K562 (cell line): ENCODE measurements around the gene RREB1. TPM values are rescaled to one million over a fixed set of nuclear protein-coding genes. Genes with fewer than 3 reads are reported as not detected.

Experiments
- ATAC-seq: fragments of 200-7000 bp; cut with Tn5 transposase; 3 replicates; pipeline ENCODE4 v1.9.1; 2020; ENCODE audit warnings: moderate library complexity
- BruUV-seq: library from RNA; stranded (reverse); fragments of 400-500 nt; replicated peaks from 2 replicates; lab custom pipeline; 2021; lab: Mats Ljungman, UMichigan
- CTCF ChIA-PET: fragments of 300-600 bp; formaldehyde crosslinking; extraction: SDS; loops from one replicate; lab custom pipeline; 2021; ENCODE audit warnings: low intra/inter-chr PET ratio; lab: Yijun Ruan, JAX
- POLR2A ChIA-PET: fragments of 300-600, 350-650 bp; sonication (Branson Sonifier 250); formaldehyde crosslinking; extraction: SDS; loops from one replicate; lab custom pipeline; 2021; ENCODE audit warnings: antibody characterized with exemption, inconsistent platforms; lab: Yijun Ruan, JAX
- DNase-seq, 4 experiments: peaks; one replicate each; pipeline versions ENCODE4 v3.0.0 to v3.0.0-alpha.2; 2011 to 2018; ENCODE audit warnings: low spot score in 3 of 4, mixed read lengths in 3 of 4; ENCODE audit errors: extremely low read depth in 1 of 4
- FAIRE-seq: peaks from 2 replicates; lab custom pipeline; 2011; peaks lifted over from hg19 to GRCh38; lab: Jason Lieb, UNC
- H2AFZ ChIP-seq: 2 replicates; pipeline ENCODE4 v1.6.0; 2011; ENCODE audit warnings: low read depth, low read length, control low read depth, inconsistent platforms
- H3K27ac ChIP-seq: fragments of 200-600 bp; 3 replicates; pipeline ENCODE4 v1.8.0; 2011; ENCODE audit warnings: low read depth, mild to moderate bottlenecking, control low read depth, inconsistent platforms, low read length, moderate library complexity, mixed read lengths; ENCODE audit errors: extremely low read depth
- H3K27me3 ChIP-seq, 2 experiments: fragments of 300-600 bp in 1 of 2; 2 replicates in 1 of 2; 3 replicates in 1 of 2; pipeline versions ENCODE4 v1.6.0 to v1.8.0; 2011; ENCODE audit warnings: inconsistent platforms in 2 of 2, low read length in 2 of 2, mild to moderate bottlenecking in 1 of 2, mixed read lengths in 1 of 2, moderate library complexity in 1 of 2; ENCODE audit not compliant: control insufficient read depth in 2 of 2, insufficient read depth in 2 of 2
- H3K36me3 ChIP-seq: fragments of 300-600 bp; 3 replicates; pipeline ENCODE4 v1.8.0; 2011; ENCODE audit warnings: mild to moderate bottlenecking, low read length, inconsistent platforms; ENCODE audit not compliant: control insufficient read depth, insufficient read depth
- H3K4me1 ChIP-seq, 2 experiments: fragments of 200-600 bp in 1 of 2; replicated peaks in 1 of 2; 2 replicates in 1 of 2; 3 replicates in 1 of 2; pipeline versions ENCODE4 v1.5.1 to v1.8.0; 2011; ENCODE audit warnings: inconsistent platforms in 2 of 2, low read length in 2 of 2, mild to moderate bottlenecking in 1 of 2, mixed read lengths in 1 of 2, moderate library complexity in 1 of 2; ENCODE audit not compliant: control insufficient read depth in 2 of 2, insufficient read depth in 2 of 2
- H3K4me2 ChIP-seq: 2 replicates; pipeline ENCODE4 v1.6.1; 2011; ENCODE audit warnings: low read length, control low read depth, inconsistent platforms, mixed read lengths; ENCODE audit not compliant: insufficient read depth
- H3K4me3 ChIP-seq: fragments of 200-600 bp; sonication (generic), shearing (Covaris generic); 2 replicates; pipeline ENCODE4 v1.5.1; 2016; ENCODE audit warnings: control low read depth, inconsistent platforms
- H3K79me2 ChIP-seq: fragments of 200-600 bp; 3 replicates; pipeline ENCODE4 v1.8.0; 2011; ENCODE audit warnings: low read length, inconsistent platforms; ENCODE audit not compliant: control insufficient read depth, insufficient read depth
- H3K9ac ChIP-seq, 2 experiments: 2 replicates each; pipeline versions ENCODE4 v1.6.0 to v1.6.1; 2011; ENCODE audit warnings: low read depth in 2 of 2, low read length in 2 of 2, control low read depth in 1 of 2, inconsistent platforms in 1 of 2, mild to moderate bottlenecking in 1 of 2, mixed read lengths in 1 of 2; ENCODE audit not compliant: insufficient read depth in 1 of 2
- H3K9me1 ChIP-seq: one replicate; pipeline ENCODE4 v1.6.0; 2011; ENCODE audit warnings: inconsistent platforms, mild to moderate bottlenecking, low read length, moderate library complexity; ENCODE audit not compliant: control insufficient read depth, insufficient read depth
- H3K9me3 ChIP-seq: replicated peaks from 2 replicates; pipeline ENCODE4 v1.5.1; 2011; ENCODE audit warnings: low read depth, low read length, inconsistent platforms; ENCODE audit not compliant: control insufficient read depth, insufficient read depth
- H4K20me1 ChIP-seq: replicated peaks from 2 replicates; pipeline ENCODE4 v1.6.1; 2011; ENCODE audit warnings: low read length, inconsistent platforms, mixed read lengths; ENCODE audit not compliant: control insufficient read depth, insufficient read depth
- EHMT2 ChIP-seq: fragments of 450-650 bp; IDR thresholded peaks from 2 replicates; pipeline ENCODE4 v1.6.1; 2018; ENCODE audit warnings: antibody characterized with exemption
- ELF4 ChIP-seq: fragments of 450-650 bp; formaldehyde crosslinking; IDR thresholded peaks from 2 replicates; pipeline ENCODE4 v1.4.0; 2022; ENCODE audit warnings: missing genetic modification characterization
- GABPB1 ChIP-seq: sonication (generic); formaldehyde crosslinking; IDR thresholded peaks from 2 replicates; pipeline ENCODE4 v1.8.0; 2022; ENCODE audit warnings: mild to moderate bottlenecking, missing genetic modification reagents
- HDAC1 ChIP-seq, 2 experiments: fragments of 450-650 bp; IDR thresholded peaks; 2 replicates each; pipeline ENCODE4 v1.6.1; 2016 to 2017; ENCODE audit warnings: inconsistent platforms in 1 of 2, mild to moderate bottlenecking in 1 of 2, moderate library complexity in 1 of 2
- KDM1A ChIP-seq, 2 experiments: fragments of 450-650 bp; IDR thresholded peaks; 2 replicates each; pipeline ENCODE4 v1.6.1; 2016; ENCODE audit warnings: mild to moderate bottlenecking in 2 of 2
- MCM7 ChIP-seq, 2 experiments: fragments of 450-650 bp; IDR thresholded peaks; 2 replicates each; pipeline ENCODE4 v1.6.1; 2016 to 2018
- MEIS2 ChIP-seq: fragments of 450-650 bp; IDR thresholded peaks from 2 replicates; pipeline ENCODE4 v1.6.1; 2014; ENCODE audit warnings: mild to moderate bottlenecking; ENCODE audit not compliant: partially characterized antibody
- SMARCE1 ChIP-seq: fragments of 450-650 bp; IDR thresholded peaks from 2 replicates; pipeline ENCODE4 v1.7.1; 2016; ENCODE audit warnings: mild to moderate bottlenecking
- SRF ChIP-seq, 2 experiments: fragments of 250-450, 450-650 bp in 1 of 2; sonication (Bioruptor Pico) in 1 of 2; sonication (generic) in 1 of 2; formaldehyde crosslinking; IDR thresholded peaks; 2 replicates each; pipeline versions ENCODE4 v1.5.0 to v1.5.1; 2020 to 2022; ENCODE audit warnings: mild to moderate bottlenecking in 1 of 2, missing genetic modification reagents in 1 of 2
- ZNF24 ChIP-seq: fragments of 450-650 bp; IDR thresholded peaks from 2 replicates; pipeline ENCODE4 v1.6.1; 2016
- ZNF512 ChIP-seq: IDR thresholded peaks from 2 replicates; pipeline ENCODE4 v1.6.1; 2016; ENCODE audit warnings: missing genetic modification characterization, missing compliant biosample characterization
- ZNF740 ChIP-seq, 3 experiments: fragments of 200-800 bp in 1 of 3; sonication (Bioruptor generic) in 1 of 3; sonication (generic) in 1 of 3; formaldehyde crosslinking in 1 of 3; IDR thresholded peaks; 2 replicates each; pipeline versions ENCODE4 v1.6.1 to v1.8.0; 2016 to 2022; ENCODE audit warnings: mild to moderate bottlenecking in 2 of 3, missing compliant biosample characterization in 2 of 3, missing genetic modification characterization in 2 of 3, missing genetic modification reagents in 1 of 3
- WGBS: fragments of 100-300 bp; shearing (Covaris generic); methylation state at CpG from one replicate; pipeline ENCODE4 v1.1.6; 2016; ENCODE audit warnings: low coverage, mixed read lengths; ENCODE audit not compliant: insufficient coverage; ENCODE audit errors: missing lambda C conversion rate; 5-methylcytosine and 5-hydroxymethylcytosine counted together
- in situ Hi-C: fragments of 300-500 bp; cut with MboI; formaldehyde crosslinking; loops from 4 replicates; pipeline ENCODE4 v1.15.0; 2018; ENCODE audit warnings: inconsistent platforms, mixed read lengths
- intact Hi-C: fragments of 100-400 bp; cut with micrococcal nuclease; formaldehyde crosslinking; loops from 2 replicates; pipeline ENCODE4 v1.14.2; 2022
- polyA plus RNA-seq, 8 experiments: library from polyadenylated mRNA; depleted of rRNA in 4 of 8; stranded (reverse) in 5 of 8; unstranded in 3 of 8; fragments of >200 nt; fragmentation: Nextera tagmentation in 2 of 8; fragmentation: Illumina TruSeq in 1 of 8; extraction: Ambion mirVana in 2 of 8; extraction: Trizol in 1 of 8; gene quantifications; 2 replicates each; pipeline versions ENCODE4 v1.2.1 to v1.2.3, GENCODE V29; 2011 to 2014; ENCODE audit warnings: inconsistent platforms in 1 of 8, missing spikeins in 1 of 8
- total RNA-seq, 7 experiments: library from RNA; depleted of rRNA in 6 of 7; stranded (reverse); fragments of >200 nt in 6 of 7; fragmentation: Illumina TruSeq in 2 of 7; extraction: Trizol in 2 of 7; gene quantifications; 2 replicates each; pipeline versions ENCODE4 v1.2.1 to v1.2.3, GENCODE V29; 2011 to 2021; ENCODE audit warnings: low replicate concordance in 1 of 7
- TF ChIP-seq, protein P1 (sequence below): fragments of 450-650 bp; IDR thresholded peaks from 2 replicates; pipeline ENCODE4 v1.6.1; 2016; ENCODE audit warnings: low read depth, mild to moderate bottlenecking, moderate library complexity
- TF ChIP-seq, protein P2 (sequence below), 2 experiments: fragments of 450-650 bp; conservative IDR thresholded peaks; 2 replicates each; pipeline ENCODE4 v1.6.1; 2017; ENCODE audit warnings: mild to moderate bottlenecking in 2 of 2, moderate library complexity in 2 of 2

Gene RREB1
- total and polyA plus RNA-seq, 9 of the 15 experiments (the other 6 are each of a cell fraction or from before 2014, with no cell fraction given) = 3.3 to 64.2 (median 19.3) TPM

DNA sequence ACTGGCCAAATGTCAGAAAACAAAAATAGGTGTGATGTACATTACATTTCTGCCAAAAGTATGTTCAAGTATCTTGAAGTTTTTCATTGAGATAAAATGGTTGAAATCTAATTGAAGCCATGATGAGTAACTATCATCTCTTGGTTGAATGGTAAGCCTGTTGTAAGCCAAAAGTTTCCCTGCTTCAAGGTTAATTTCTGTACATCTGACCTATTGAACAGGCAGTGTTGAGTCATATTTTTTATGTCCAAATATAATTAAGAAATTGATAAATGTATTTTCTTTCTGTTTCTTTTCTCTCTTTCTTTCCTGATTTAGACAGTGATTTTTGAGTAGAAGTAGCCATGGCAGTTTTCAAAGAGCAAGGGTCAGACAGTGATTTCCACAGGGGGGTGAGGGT, 4.4 kb downstream of the RREB1 start (continued):
- TF ChIP-seq, protein P1, sequence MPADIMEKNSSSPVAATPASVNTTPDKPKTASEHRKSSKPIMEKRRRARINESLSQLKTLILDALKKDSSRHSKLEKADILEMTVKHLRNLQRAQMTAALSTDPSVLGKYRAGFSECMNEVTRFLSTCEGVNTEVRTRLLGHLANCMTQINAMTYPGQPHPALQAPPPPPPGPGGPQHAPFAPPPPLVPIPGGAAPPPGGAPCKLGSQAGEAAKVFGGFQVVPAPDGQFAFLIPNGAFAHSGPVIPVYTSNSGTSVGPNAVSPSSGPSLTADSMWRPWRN = no peak
- TF ChIP-seq SMARCE1 = no peak
- peak in 1 of 2 experiments; percentile 46; a peak in 2 of 4 replicates for TF ChIP-seq KDM1A (IDR thresholded peaks at IDR 0.05)
- TF ChIP-seq ZNF740 (CRISPR knock-in tag; IDR thresholded peaks at IDR 0.05) = no peak
- TF ChIP-seq ZNF740 (tag; IDR thresholded peaks at IDR 0.05) = 0 out of 4 replicates have a peak, but pooled peaks of 1 of the 2 experiments have one; percentile 19
- 0 out of 4 replicates have a peak, but pooled peaks of 1 of the 2 experiments have one; percentile 41 for TF ChIP-seq SRF (CRISPR knock-in tag; IDR thresholded peaks at IDR 0.05)
- TF ChIP-seq ELF4 (CRISPR knock-in tag) = no peak
- no peak for TF ChIP-seq MCM7 (IDR thresholded peaks at IDR 0.05)

DNA sequence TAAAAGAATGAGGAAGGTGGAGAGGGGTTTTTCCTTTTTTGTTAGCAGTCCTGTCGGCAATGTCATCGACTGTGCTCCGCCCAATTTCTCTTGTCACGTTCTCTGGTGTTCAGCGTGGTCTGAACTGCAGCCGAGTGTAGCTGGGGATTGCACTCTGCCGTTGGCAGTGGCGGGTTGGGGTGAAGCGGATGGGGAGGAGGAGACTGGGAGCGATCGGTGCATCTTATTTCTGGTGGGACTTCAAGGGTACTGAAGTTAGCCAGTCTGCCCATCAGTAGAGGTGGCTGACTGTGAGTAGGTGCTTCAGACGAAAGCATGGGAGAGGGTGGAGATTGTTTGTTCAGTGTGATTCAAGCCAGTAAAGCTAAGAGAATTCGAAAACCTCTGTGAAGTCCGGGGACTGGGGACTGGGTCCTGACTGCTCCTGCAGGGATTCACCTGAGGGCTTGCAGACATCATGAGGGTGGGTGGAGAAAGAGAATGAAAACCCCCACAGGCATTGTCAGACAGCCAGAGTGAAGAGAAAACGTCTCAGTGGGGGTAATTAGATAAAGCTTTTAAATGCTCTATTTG, 5.1 kb downstream of the RREB1 start:
- peak; percentile 4 for ATAC-seq
- Histone ChIP-seq H4K20me1 (peaks cover 25% of the 10 kb centered on the region), H3K27me3 (no peaks in the 10 kb centered on the region), H3K27ac (peak overlapping the region; percentile 33; the same call in 2 of the 3 replicates), H3K36me3 (peaks cover 15% of the 10 kb centered on the region; the same call in 2 of the 3 replicates), H3K4me1 (peaks cover 55 to 62% of the 10 kb centered on the region in 2 experiments), H3K79me2 (peaks cover 100% of the 10 kb centered on the region), H3K9me3 (no peaks in the 10 kb centered on the region), H2AFZ (no peak overlapping the region), H3K4me3 (peak overlapping the region; percentile 18; the same call in 1 of the 2 replicates), H3K4me2 (peak overlapping the region; percentile 81), H3K9me1 (no peaks in the 10 kb centered on the region), H3K9ac (peak overlapping the region; percentile 26 to 88)
- no peak for FAIRE-seq
- intact Hi-C loops = no loop called here
- ChIA-PET POLR2A (interaction anchor here (1.4 to 4.4 kb wide), 2 partner anchors 15 to 30 kb away, joined by 4 to 23 read pairs; no protein-coding TSS in a partner anchor), CTCF (no interaction called here)
- in situ Hi-C loops = no loop called here
- WGBS = 6% methylated on average over 15 of the region's 15 CpGs
- DNase-seq = peak in 1 of 4 experiments; percentile 52
- no TSS peak for BruUV-seq
- 0 out of 2 replicates have a peak, but pooled peaks have one; percentile 7 for TF ChIP-seq EHMT2
- TF ChIP-seq MEIS2 = no peak
- peak in 1 of 2 experiments; percentile 67; a peak in 2 of 4 replicates for TF ChIP-seq HDAC1 (IDR thresholded peaks at IDR 0.05)
- TF ChIP-seq, protein P2, sequence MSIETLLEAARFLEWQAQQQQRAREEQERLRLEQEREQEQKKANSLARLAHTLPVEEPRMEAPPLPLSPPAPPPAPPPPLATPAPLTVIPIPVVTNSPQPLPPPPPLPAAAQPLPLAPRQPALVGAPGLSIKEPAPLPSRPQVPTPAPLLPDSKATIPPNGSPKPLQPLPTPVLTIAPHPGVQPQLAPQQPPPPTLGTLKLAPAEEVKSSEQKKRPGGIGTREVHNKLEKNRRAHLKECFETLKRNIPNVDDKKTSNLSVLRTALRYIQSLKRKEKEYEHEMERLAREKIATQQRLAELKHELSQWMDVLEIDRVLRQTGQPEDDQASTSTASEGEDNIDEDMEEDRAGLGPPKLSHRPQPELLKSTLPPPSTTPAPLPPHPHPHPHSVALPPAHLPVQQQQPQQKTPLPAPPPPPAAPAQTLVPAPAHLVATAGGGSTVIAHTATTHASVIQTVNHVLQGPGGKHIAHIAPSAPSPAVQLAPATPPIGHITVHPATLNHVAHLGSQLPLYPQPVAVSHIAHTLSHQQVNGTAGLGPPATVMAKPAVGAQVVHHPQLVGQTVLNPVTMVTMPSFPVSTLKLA (conservative IDR thresholded peaks at IDR 0.05) = peak in 1 of 2 experiments; percentile 39; a peak in 1 of 4 replicates
- no peak for TF ChIP-seq ZNF24
- TF ChIP-seq ZNF512 (tag) = no peak
- TF ChIP-seq GABPB1 = no peak
